Subcutaneous adipose tissue (tissue), 4 donors: Measurements from ENCODE around the gene RUNX2. TPM values are rescaled to one million over a fixed set of nuclear protein-coding genes. Genes with fewer than 3 reads are reported as not detected.

ENCODE experiments used
- CTCF ChIP-seq: fragments of 450-650 bp; IDR thresholded peaks from one replicate; pipeline ENCODE4 v1.5.1; 2016; ENCODE audit warnings: low read depth, mild to moderate bottlenecking, control low read depth, antibody characterized with exemption, moderate library complexity
- total RNA-seq, 4 donors: library from RNA; depleted of rRNA; stranded (reverse); fragments of >200 nt; gene quantifications; one replicate each; pipeline ENCODE4 v1.1.0, GENCODE V29; 2016

RUNX2 gene
- total RNA-seq, 4 donors from 2014 or later = 1.3 to 4.6 (median 2.6) TPM

GRCh38 chr6:45376310-45377042 is 48.3 kb downstream of the RUNX2 start:
- TF ChIP-seq CTCF = no peak

GRCh38 chr6:45377043-45377553 is 49.0 kb downstream of the RUNX2 start:
- TF ChIP-seq CTCF = no peak

GRCh38 chr6:45377554-45378333 is 49.6 kb downstream of the RUNX2 start, which contains the start of gene SUPT3H:
SUPT3H (minus strand) TSS chr6:45377934.
- no peak for TF ChIP-seq CTCF

- no peak for TF ChIP-seq CTCF
Measured at GRCh38 chr6:45378334-45378926, 50.3 kb downstream of the RUNX2 start.

GRCh38 chr6:45382391-45382790 is 54.3 kb downstream of the RUNX2 start:
- TF ChIP-seq CTCF = no peak

GRCh38 chr6:45386501-45386900 is 58.4 kb downstream of the RUNX2 start:
- no peak for TF ChIP-seq CTCF

- TF ChIP-seq CTCF = no peak
Measured at GRCh38 chr6:45387236-45387635, 59.1 kb downstream of the RUNX2 start.
